ENCODE results near the gene ARFGAP3.

Gene ARFGAP3

DNA sequence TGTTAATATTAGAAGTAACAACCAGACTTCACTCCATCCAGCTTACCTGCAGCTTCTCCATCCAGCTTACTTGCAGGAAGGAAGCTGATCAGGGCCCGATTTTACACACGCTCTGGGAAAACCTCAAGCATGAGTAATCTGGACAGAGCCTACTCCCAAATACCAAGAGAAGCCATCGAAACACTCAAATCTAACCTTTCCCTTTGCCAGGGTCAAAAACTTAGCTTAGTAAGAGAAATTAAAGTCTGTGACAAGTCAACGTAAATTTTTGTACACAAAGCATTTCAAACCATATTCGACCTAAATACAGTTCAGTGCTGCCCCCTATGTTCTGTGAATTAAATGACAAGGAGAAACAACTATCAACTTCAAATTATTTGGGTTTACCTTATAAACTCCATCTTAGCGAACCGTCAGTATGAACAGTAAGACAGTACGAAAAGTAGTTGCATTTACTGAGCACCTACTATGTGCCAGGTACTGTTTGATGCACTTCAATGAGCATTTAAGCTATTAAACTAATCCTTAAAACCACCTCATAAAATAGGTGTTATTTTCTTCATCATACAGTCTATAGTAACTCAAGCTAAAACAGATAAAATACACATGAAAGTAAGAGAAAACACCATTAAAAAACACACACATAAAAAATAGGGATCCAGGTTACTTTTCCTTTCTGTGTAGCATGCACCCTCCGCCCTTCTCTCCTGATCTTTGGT lies 36.9 kb downstream of the ARFGAP3 start:
- DNase-seq (ENCODE audit: low read depth) = no peak

DNA sequence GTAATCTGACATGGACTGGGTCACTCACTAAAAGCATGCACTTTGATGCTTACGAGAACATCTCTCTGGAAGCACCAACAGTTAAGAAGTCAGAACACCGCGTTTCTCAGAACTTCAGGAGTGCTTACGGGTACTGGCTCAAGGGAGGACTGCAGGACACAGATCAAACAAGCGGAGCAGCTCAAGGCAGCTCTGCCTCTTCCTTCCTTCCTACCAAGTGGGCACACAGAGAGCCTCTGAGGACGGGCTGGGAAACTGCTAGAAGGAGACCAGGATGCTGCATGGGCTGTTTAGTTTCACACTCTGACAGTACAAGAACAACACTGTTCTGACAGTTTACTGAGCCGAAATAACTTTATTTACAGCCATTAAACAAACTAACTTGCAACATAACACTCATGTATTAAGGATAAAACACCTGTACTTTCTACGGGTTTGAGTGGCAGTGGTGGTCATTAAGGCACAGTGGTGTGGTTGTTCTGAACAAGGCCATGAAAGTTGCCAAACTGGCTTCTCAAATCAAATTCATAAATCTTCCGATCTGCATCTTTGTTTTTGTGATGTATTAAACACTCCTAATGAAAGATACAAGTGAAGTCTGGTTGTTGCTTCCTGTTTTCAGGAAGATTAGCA lies 37.5 kb downstream of the ARFGAP3 start:
- no peak for DNase-seq (ENCODE audit: low read depth)

DNA sequence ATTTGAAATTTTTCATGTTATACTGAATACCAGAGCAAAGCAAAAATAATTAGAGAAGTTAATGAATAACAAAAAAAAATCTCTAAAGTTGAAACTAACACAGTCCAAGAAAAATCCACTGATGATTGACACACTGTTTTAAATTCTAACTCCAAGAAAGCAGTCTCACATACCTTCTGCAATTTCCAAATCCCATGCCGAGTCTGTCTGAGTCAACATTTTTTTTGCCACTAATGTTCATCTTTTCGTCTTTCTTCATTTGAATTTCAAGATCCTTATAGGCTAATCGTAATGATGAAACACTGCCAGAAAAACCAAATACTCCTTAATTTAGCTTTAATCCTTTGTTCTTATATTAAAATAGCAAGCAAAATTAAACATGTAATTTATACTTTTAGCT lies 39.5 kb downstream of the ARFGAP3 start:
- no peak for DNase-seq (ENCODE audit: low read depth)

DNA sequence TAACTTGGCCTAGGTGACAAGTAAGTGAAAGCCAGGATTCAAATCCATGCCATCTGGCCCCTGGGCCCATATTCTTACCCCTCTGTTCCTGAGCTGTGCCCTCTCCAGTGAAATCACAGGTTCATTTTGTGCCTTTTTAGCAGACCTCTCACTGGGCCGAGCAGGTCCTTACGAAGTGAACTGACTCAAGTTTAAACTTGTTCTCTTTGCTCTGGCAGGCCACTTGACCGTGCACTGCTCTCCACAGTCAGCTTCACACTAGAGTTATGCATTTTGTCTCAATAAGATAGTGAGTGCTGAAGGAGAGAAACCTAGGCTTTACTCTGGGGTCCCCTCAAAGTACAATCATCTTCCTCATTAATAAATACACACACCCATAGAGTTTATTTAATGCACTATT lies 40.7 kb downstream of the ARFGAP3 start:
- DNase-seq (ENCODE audit: low read depth) = no peak

DNA sequence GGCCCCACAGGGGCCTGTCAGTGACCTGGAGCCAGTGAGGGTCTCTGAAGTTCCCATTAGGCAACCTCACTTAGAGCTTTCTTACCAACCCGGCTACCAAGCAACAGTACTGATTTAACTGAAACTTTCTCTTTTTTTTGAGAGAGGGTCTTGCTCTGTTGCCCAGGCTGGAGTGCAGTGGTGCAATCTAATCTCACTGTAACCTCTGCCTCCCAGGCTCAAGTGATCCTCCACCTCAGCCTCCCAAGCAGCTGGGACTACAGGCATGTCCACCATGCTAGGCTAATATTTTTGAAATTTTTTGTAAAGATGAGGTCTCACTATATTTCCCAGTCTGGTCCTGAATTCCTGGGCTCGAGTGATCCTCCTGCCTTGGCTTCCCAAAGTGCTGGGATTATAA lies 42.5 kb downstream of the ARFGAP3 start:
- DNase-seq (ENCODE audit: low read depth) = no peak

DNA sequence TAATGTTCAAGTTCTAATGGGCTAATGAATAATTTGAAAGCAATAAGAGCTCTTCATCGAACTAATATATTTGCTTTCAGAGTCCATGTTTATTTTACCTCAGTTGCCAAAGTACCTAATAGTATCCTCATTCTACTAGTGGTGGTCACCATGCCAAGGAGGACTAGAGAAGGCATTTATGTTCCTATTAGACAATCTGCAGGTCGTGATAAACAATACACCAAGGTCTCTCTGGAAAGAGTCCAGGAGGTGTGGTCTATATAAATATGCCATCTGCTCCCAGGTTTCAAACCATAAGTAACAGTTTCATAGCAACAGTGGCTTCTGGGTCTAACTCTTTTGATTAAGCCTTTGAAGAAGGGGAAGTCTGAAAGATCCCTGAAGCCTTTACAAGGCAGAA lies 42.9 kb downstream of the ARFGAP3 start:
- no peak for DNase-seq (ENCODE audit: low read depth)

DNA sequence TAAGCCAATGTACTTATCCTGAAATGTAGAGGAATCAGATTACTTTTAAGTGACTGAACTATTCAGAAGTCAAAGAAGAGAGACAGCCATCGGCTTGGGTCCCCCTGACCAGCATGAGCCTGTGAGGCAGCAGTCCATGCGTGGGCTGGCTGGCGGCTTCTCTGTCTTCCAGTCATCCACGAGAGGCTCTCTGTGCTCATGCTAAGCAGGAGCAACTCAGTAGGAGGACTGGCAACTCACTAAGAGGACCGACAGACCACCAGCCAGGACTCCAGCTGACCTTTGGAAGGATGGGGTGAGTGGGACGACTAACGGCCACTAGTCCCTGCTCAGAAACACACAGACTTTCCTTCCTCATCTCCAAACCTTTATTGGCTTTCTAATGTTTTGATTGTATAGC lies 43.6 kb downstream of the ARFGAP3 start:
- no peak for DNase-seq (ENCODE audit: low read depth)

DNA sequence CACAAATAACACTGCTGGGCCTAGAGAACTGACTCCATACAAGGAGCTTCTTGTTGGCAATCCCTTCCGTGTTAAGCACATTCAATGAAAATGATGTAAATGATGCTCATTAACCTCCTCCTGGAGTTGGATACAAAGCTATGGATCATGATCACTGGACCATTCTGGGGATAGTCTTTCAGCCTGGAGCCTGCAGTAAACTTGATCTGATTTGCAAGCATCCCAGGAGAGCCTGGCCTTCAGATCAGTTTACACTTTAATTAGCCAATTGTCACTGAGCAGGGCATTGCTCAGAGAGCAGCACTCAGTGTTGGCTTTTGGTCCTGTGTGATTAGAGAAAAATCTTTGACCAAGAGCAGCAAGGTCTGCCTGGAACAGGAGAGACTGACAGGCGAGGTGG lies 45.6 kb downstream of the ARFGAP3 start:
- no peak for DNase-seq (ENCODE audit: low read depth)

DNA sequence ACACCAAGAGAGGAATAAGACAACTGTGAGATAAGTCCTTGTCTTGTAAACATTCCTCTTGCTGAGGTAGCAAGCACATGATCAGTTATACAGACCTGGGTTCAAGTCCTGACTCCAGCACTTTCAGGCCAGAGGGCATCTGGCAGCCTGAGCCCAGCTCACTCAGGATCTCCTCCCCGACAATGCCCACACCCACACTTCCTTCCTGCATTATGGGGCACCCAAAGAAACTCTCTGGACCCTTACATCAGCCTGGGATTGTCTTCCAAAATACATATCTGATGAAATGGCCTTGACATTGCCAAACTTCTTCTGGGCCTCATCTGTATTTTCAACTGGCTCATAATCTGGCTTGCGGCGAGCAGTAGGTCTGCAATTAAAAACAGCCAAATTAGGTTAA lies 48.6 kb downstream of the ARFGAP3 start:
- DNase-seq (ENCODE audit: low read depth) = no peak

DNA sequence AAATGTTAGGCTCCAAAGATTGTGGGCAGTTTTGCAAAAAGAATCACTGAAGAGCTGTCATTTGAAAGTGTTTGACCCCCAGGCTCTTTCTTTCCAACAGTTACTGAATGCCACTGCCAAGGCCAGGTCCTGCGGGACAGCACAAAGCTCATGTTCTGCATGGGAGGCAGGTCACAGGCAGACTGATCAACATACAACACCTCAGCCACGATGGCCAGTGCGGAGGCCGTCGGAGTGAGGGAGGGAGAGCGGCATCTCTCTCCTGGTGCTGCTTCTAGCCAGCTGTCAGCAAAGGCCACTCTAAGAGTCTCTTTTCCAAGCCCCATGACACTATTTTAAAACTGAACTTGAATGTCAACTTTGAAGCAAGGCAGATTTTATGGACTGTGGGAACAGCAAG lies 49.9 kb downstream of the ARFGAP3 start:
- DNase-seq (ENCODE audit: low read depth) = no peak

DNA sequence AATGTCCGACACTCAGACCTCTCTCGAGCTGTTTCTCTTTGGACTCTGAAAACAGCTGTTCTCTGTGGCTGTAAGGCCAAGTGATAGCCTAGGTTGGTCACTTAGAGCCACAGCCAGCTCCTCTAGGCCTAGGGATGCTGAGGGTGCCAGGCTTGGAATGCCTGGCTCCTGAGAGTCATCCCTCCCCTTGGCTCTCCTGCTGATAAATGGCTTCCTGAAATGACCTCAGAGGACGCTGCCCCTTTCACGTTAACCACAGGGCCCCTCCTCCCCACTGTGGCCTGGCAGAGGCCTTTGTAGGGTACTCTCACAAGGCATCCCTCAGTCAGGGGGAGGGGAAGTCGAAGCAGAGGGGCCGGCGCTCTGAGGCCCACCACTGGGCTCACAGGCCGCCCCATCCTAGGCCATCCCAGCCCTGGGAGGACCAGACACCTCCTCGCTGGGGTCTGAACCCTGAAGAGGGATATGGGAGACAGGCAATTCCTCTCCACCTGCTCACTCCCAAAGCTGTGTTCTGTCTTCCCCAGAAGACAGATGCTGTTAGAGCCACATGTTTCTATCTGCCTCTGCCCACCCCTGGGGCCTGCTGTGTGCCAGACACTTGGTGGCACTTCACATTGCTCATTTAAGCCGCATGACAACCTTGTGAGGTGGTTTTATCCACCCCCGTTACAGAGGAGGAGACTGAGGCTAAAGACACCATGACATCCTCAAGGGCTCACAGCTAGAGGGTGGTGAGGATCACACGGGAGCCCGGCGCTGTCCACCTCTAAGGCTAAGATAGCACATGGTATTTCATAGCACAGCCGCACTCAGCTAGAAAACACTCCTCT lies 50.9 kb downstream of the ARFGAP3 start:
- no peak for DNase-seq (ENCODE audit: low read depth)

DNA sequence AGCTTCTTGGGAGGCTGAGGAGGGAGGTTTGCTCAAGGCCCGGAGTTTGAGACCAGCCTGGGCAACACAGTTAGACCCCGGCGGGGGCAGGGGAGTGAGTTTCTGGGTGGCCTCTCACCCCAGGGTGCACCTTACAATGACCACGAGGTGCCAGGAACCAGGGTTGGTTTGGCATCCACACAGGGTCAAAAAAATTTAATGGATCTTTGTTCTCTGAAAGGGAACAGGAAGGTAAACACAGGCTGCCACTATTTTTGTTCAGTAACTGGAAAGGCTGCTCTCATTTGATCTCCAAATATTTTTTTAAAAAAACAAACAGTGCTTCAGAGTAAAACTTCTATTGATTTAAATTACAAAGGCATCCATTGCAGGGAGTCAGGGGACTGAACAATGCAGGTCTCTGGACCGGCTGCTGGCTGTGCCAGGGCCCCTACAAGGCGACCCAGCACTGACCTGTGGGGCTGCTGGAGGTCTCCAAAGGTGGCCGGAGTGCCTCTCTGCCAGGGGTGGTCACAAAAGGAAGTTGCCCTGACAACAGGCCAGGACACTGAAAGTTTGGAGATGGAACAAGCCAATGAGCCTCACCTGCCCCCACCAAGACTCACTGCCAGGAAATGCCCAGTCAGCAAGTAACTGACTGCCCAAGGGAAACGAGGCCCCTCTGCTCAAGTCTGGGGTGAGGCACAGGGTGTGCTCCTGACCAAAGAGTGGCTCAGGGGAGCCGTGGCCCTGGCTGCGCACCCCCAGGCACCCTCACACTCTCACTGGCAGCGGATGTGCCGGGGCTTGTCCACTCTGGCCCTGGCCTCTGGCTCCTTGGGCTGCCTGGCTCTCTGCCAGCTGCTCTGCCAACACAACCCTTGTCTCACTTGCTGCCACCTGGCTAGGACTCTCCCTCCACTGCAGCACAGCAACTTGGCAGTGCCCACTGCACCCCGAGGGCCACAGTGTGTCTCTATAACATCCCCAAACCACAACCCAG lies 51.8 kb downstream of the ARFGAP3 start:
- DNase-seq (ENCODE audit: low read depth) = no peak

DNA sequence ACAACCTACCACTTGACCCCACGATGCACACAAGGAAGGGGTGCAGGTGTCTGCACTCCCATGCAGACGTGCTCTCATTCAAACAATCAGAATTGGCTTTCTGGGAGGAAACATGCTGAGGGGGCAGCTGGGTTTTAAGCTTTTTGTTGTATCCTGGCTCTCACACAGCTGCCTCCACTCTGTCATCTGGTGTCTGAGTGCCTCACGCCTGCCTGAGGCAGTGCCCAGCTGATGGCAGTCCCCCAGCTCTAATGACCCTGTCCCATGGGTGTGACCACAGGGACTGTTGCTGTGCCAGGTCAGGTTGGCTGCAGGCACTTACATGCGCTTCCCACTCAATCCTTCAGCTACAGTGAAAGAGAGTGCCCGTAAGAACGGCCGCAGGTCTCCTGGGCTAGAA lies 53.7 kb downstream of the ARFGAP3 start:
- no peak for DNase-seq (ENCODE audit: low read depth)

DNA sequence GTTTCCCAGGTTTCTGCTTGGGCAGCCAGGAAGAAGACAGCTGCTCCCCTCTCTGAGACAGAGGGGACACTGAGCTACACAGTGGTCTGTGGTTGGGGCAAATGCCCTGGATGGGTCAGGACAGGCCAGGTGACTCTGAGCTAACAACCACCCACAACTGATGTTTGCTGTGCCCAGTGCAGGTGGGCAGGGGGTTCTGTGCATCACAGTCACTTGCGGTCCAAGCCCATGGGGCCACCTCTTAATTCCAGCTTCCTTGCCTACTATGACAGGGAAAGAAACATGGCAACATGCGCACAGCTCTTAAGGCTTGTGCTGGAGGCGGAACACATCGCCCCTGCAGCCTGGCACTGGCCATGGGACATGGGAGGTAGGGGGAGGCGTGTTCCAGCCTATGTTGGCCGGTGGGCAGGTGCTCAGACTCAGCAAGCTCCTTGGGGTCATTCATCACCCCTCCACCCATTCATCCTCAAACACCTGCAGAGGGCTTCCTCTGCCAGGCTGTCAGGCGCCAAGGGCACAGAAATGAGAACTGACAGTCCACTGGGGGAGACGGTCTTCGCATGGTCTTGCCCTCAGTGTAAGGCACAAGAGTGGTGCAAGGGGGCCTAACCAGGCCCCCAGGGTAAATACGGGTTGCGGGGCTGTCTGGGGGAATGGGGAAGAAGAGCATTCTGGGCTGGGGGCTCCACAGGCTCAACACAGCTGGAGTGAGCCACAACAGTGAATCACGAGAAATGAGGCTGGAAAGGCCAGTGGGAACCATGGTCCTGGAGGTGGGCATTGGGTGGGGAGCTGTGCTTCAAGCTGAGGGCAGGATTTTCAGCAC lies 55.6 kb downstream of the ARFGAP3 start:
- no peak for DNase-seq (ENCODE audit: low read depth)

DNA sequence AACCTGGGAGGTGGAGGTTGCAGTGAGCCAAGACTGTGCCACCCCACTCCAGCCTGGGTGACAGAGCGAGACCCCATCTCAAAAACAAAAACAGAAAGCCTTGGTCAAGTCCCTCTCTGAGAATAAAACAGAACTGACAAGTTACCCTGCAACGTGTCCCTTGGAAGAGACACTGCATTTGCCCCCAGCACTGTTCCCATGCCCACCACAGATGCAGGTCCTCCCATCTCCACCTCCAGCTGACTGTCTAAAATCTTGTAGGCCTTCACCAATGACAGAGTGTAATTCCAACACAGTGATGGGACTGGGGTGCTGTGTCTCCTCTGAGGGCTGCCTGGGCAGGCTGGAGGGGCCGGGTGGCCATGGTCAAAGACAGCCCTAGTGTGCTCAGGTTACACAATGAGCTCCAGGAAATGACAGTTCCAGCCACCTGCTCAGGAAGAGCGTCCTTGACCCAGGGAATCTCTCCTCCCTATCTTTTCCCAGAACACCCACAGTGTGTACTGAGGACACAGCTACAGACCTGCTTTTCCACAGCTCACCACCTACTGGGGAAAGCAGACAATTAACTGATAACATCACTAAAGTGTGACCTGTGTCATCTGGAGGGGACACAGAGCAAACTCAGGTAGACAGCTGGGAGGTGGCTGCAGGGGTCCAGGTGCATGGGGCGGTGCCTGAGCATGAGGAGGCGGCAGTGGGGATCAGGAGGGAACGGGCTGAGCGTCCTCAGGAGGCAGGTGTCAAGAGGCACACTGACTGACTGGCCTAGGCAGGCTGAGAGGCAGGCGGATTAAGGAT lies 56.4 kb downstream of the ARFGAP3 start:
- no peak for DNase-seq (ENCODE audit: low read depth)

DNA sequence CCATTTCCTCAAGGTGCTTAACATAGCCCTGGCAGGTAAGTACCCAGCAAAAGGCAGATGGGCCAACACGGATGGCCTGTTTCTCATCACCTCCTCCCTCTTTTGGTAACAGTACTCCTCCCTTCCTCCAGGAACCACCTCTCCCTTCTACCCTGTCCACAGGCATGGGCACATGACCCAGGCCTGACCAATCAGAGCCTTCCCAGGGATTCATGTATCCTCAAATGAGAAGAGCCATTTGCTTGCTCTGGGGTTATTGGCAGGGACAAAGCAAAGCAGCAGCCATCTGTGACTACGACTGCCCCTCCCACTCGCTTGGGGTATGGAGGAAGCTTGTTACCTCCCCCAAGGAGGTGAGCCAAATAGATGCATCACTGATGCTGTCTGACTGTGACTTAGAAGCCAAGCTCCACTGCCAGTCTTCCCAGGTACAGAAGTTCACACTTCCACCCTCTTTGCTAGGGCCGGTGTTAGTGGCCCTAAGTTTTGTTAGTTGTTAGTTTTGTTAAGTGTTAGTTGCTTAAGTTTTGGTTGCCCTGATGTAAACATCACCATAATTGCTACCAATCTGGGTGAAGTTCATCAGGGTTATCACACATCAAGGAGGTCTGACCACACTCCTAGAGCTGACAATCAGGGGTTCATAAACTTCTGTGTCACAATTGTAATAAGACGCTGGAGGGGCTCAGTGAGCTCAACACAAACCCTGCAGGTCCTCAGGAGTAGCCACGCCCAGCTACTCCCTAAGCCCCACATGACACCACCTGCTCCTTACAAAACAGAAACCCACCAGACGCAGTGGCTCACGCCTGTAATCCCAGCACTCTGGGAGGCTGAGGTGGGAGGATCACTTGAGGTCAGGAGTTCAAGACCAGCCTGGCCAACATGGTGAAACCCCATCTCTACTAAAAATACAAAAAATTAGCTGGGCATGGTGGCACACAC lies 57.3 kb downstream of the ARFGAP3 start:
- no peak for DNase-seq (ENCODE audit: low read depth)

DNA sequence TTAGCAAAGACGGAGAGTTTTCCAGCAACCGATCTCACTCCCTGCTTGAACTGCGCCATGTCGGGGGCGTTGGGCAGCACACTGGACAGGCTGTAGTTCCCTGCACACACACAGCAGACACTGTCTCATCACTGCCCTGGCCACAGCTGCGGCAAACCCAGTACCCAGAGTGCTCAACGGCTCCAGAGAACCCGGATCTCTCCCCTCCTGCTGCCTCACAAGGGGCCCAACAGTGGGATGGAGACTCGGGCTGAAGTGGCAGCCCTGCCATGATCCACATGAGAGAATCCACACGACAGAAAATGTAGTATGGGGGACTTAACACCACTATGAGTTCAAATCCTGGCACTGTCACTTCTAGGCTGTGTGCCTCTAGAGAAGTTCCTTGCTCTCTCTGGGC lies 58.0 kb downstream of the ARFGAP3 start:
- DNase-seq (ENCODE audit: low read depth) = no peak

DNA sequence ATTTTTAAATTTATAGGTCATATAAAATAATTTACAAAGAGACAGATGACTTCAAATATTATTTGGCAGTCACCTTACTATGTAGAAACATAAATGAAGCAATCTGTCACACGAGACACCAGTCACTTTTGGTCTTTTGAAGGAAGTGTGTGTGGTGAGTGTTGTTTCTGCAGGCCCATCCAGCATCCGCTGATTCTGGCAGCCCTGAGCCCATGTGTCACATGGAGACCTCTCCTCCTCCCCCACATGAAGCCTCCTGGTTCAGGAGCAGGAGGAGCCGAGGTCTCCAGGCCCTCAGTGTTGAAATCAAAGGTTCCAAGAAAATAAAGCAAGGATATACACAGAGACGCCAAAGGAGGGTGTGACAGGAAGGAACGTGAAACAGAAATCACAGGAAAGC lies 60.1 kb downstream of the ARFGAP3 start:
- DNase-seq (ENCODE audit: low read depth) = no peak

DNA sequence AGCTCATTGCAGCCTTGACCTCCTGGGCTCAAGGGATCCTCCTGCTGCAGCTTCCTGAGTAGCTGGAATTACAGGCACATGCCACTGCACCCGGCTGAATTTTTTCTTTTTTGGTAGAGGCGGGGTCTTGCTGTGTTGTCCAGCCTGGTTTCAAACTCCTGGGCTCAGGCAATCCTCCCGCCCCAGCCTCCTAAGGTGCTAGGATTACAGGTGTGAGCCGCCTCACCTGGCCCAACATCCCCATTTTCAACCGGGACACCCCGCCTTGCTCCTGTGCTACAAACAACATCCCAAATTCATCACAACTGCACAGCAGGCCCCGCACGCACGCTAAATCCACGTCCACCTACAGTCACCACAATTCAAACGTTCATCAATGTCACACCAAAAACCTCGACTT lies 61.0 kb downstream of the ARFGAP3 start:
- no peak for DNase-seq (ENCODE audit: low read depth)

Measured in stimulated activated CD8-positive, alpha-beta memory T cell treated with anti-CD3 and anti-CD28 coated beads, Interleukin-15, amount 100 ng/mL, for 1 hour (primary cell).